D721Med (cell line): ENCODE measurements around the gene VPS26B.

ENCODE experiments used
- DNase-seq: peaks from one replicate; pipeline ENCODE4 v3.0.0; 2011; ENCODE audit warnings: low spot score; ENCODE audit not compliant: insufficient read length
- FAIRE-seq: peaks from 2 replicates; lab custom pipeline; 2011; peaks lifted over from hg19 to GRCh38; lab: Jason Lieb, UNC
- CTCF ChIP-seq: IDR thresholded peaks from 2 replicates; pipeline ENCODE4 v1.5.1; 2012; ENCODE audit warnings: mild to moderate bottlenecking, control low read depth; ENCODE audit not compliant: insufficient read depth; ENCODE audit errors: missing control alignments

VPS26B gene

DNA sequence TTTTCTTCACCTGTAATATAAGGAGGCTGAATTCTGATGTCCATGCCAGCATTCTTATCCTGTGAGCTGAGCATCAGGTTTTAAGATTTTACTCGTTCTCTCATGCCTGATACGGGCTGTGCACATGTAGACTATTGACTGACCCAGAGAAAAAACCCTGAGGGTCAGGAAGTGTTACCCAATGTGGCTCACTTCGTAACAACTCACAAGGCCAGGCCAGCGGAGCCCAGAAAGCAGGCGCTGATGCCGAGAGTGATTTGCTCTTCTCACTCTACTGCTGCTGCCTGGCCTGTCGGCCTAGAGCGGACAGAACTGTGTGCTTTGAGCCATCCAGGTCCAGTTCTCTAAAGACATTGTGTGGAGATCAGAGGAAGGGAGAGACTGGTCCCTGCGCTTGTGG is 17.9 kb downstream of the VPS26B start:
- FAIRE-seq (no peak), DNase-seq (no peak)
- no peak for TF ChIP-seq CTCF

DNA sequence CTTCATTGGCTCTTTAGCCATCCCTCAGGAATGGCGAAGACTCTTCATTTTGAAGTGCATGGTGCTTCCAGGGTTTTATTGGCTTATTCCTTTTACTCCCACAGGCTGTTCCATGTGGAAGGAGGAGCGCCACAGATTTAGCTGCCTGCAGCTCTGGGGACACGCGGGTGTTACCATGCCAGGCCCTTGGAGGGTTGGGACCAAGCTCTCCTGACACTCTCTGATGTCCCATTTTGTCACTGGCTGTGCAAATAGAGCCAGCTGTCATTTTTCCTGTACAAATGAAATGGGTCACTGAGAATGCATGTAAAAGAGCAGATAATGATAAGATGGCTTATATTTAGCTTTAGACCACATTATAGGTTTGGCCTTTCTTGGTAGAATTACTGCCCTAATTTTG is 19.4 kb downstream of the VPS26B start:
- no peak for TF ChIP-seq CTCF
- no peak for FAIRE-seq
- no peak for DNase-seq

DNA sequence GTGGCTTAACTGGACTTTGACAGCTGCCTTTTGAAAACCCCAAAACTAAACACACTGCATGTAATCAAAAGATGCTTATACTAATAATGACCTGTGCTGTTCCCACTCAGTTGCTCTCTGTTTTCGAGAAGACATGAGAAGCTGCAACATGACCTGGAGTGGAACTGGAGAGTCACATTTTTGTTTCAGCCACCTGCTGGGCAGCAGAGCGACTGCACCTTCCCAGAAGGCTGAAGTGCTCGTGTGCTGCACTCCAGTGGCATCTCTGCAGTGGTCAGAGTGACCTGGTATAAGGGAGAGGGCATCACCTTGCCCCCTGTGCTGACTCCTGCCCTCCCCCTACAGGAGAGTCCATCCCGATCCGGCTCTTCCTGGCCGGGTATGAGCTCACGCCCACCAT is 20.1 kb downstream of the VPS26B start:
- no peak for DNase-seq

GRCh38 chr11:134245434-134245833 is 21.0 kb downstream of the VPS26B start:
- no peak for DNase-seq
- FAIRE-seq, result no peak
- no peak for TF ChIP-seq CTCF

More for the DNA sequence above, 20.1 kb downstream of the VPS26B start:
- no peak for FAIRE-seq
- TF ChIP-seq CTCF, result peak; percentile 21

GRCh38 chr11:134246100-134246499 is 21.6 kb downstream of the VPS26B start:
- no peak for FAIRE-seq
- DNase-seq, result no peak
- no peak for TF ChIP-seq CTCF

DNA sequence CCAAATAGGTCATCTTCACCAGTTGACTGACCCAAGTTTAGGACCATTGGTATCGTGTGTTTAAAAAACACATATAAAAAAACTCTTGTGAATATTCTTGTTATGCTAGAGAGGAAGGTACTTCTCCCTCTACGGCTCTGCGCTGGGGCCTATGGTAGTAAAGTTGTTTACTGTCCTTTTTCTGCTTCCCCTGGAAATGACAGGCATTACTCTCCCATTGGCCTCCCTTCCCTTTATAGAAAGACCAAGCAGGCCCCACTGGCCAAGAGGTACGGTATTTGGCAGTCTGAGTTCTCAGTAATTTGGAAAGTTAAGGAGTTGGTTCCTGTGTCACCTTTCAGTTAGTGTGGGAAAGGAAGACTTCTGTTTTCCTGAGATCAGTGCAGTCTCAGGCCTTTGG is 22.2 kb downstream of the VPS26B start:
- DNase-seq, result no peak
- no peak for TF ChIP-seq CTCF
- no peak for FAIRE-seq

DNA sequence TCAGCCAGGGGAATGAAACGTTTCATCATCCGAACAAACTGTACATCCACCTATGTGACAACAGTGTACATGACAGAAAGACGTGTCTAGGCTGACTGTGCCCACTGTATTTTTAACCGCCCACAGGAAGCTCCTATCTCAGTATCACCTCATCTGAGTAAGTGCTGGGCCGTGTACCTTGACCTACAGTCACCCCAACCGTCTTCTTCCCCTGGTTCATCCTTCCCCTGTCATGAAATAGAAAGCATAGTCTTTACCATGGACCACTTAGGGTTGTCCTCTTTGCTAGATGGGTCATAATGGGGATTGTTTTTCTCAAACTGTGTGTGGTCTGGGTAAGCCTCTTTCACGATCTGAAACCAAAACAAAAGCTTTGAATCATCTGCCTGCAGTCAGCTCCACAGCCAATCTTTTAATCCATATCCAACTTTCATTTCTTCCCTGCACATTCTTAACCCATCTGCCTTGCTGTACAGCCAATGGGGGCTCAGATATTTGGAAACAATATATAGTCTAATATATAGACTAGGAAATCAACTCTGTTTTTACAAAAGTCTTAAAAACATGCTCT is 24.5 kb downstream of the VPS26B start:
- FAIRE-seq (no peak), DNase-seq (no peak)
- TF ChIP-seq CTCF, result no peak
